Measurements from ENCODE around the gene RAI2.

The RAI2 gene

GRCh38 chrX:17779434-17779833, 81.7 kb downstream of the RAI2 start:
- no peak for DNase-seq (ENCODE audit: low read depth)

- no peak for DNase-seq (ENCODE audit: low read depth)
Measured at GRCh38 chrX:17778997-17779396, 82.1 kb downstream of the RAI2 start.

GRCh38 chrX:17774053-17774452, 87.0 kb downstream of the RAI2 start:
- DNase-seq (ENCODE audit: low read depth): no peak

- DNase-seq (ENCODE audit: low read depth): no peak
Measured at GRCh38 chrX:17773221-17773876, 87.7 kb downstream of the RAI2 start.

- no peak for DNase-seq (ENCODE audit: low read depth)
Measured at GRCh38 chrX:17769701-17770269, 91.3 kb downstream of the RAI2 start.

- no peak for DNase-seq (ENCODE audit: low read depth)
Measured at GRCh38 chrX:17768997-17769396, 92.1 kb downstream of the RAI2 start.

- no peak for DNase-seq (ENCODE audit: low read depth)
Measured at GRCh38 chrX:17767734-17768133, 93.4 kb downstream of the RAI2 start.

GRCh38 chrX:17759990-17760389, 101.1 kb downstream of the RAI2 start:
- DNase-seq (ENCODE audit: low read depth): no peak

- no peak for DNase-seq (ENCODE audit: low read depth)
Measured at GRCh38 chrX:17758382-17758781, 102.7 kb downstream of the RAI2 start.

GRCh38 chrX:17750436-17750835, 110.7 kb downstream of the RAI2 start:
- DNase-seq (ENCODE audit: low read depth): no peak

All from stimulated activated CD8-positive, alpha-beta memory T cell treated with anti-CD3 and anti-CD28 coated beads, Interleukin-4, amount 100 ng/mL, for 24 hours (primary cell).